Measurements from ENCODE around the gene TIFAB. TPM values are rescaled to one million over a fixed set of nuclear protein-coding genes. Genes with fewer than 3 reads are reported as not detected.

The TIFAB gene
- total RNA-seq, 2 experiments from 2014 or later = 0.11 TPM; not detected in 1

- CTCF ChIA-PET = interaction anchor here (0.6 kb wide), 1 partner anchor 486 kb away, joined by 3 read pairs; no protein-coding TSS in a partner anchor
- Mint-ChIP-seq H3K27me3 (peaks cover 60% of the 10 kb centered on the region), H3K27ac (no peak overlapping the region), H3K36me3 (ENCODE audit: low read depth) (no peaks in the 10 kb centered on the region), H3K4me3 (no peak overlapping the region), H3K4me1 (ENCODE audit: low read depth) (no peaks in the 10 kb centered on the region), H3K9me3 (no peaks in the 10 kb centered on the region)
- Histone ChIP-seq H3K36me3 (ENCODE audit: insufficient read depth, low read length) (no peaks in the 10 kb centered on the region), H3K27me3 (ENCODE audit: control insufficient read depth in 1 of 2, insufficient read depth in 2 of 2, low read length in 2 of 2) (peaks cover 0 to 14% of the 10 kb centered on the region in 2 experiments), H3K9me3 (ENCODE audit: control insufficient read depth in 1 of 2, insufficient read depth in 1 of 2, low read length in 2 of 2) (no peaks in the 10 kb centered on the region), H3K27ac (ENCODE audit: low read depth in 1 of 2, low read length in 2 of 2) (no peak overlapping the region), H3K4me1 (ENCODE audit: insufficient read depth, low read length) (no peaks in the 10 kb centered on the region), H3K4me3 (ENCODE audit: low read length) (no peak overlapping the region)
- intact Hi-C loops (cut with DNase I, micrococcal nuclease) = no loop called here
- DNase-seq (no peak), ATAC-seq (ENCODE audit: poor library complexity) (no peak)
- no peak for TF ChIP-seq CTCF (IDR thresholded peaks at IDR 0.05)
- POLR2A ChIA-PET = no interaction called here
These were observed 20.0 kb upstream of the TIFAB start for GRCh38 chr5:135472141-135472540.

- Mint-ChIP-seq H3K27ac (no peak overlapping the region), H3K27me3 (peaks cover 56% of the 10 kb centered on the region), H3K4me1 (ENCODE audit: low read depth) (no peaks in the 10 kb centered on the region), H3K4me3 (no peak overlapping the region), H3K9me3 (no peaks in the 10 kb centered on the region), H3K36me3 (ENCODE audit: low read depth) (no peaks in the 10 kb centered on the region)
- Histone ChIP-seq H3K36me3 (ENCODE audit: insufficient read depth, low read length) (no peaks in the 10 kb centered on the region), H3K27me3 (ENCODE audit: control insufficient read depth in 1 of 2, insufficient read depth in 2 of 2, low read length in 2 of 2) (peaks cover under 1 to 13% of the 10 kb centered on the region in 2 experiments), H3K4me1 (ENCODE audit: insufficient read depth, low read length) (peaks cover under 1% of the 10 kb centered on the region), H3K4me3 (ENCODE audit: low read length) (no peak overlapping the region), H3K9me3 (ENCODE audit: control insufficient read depth in 1 of 2, insufficient read depth in 1 of 2, low read length in 2 of 2) (no peaks in the 10 kb centered on the region), H3K27ac (ENCODE audit: low read depth in 1 of 2, low read length in 2 of 2) (no peak overlapping the region)
- DNase-seq (no peak), ATAC-seq (ENCODE audit: poor library complexity) (no peak)
- ChIA-PET CTCF (interaction anchor here (0.6 kb wide), 1 partner anchor 485 kb away, joined by 3 read pairs; no protein-coding TSS in a partner anchor), POLR2A (no interaction called here)
- intact Hi-C loops (cut with DNase I, micrococcal nuclease) = no loop called here
- no peak for TF ChIP-seq CTCF (IDR thresholded peaks at IDR 0.05)
These were observed 19.6 kb upstream of the TIFAB start for GRCh38 chr5:135471726-135472125.

- peaks cover 67% of the 10 kb centered on the region for H3K27me3 Mint-ChIP-seq
- no peak overlapping the region for H3K27ac Mint-ChIP-seq
- H3K4me3 Mint-ChIP-seq = no peak overlapping the region
- peaks cover 9% of the 10 kb centered on the region for H3K4me1 ChIP-seq (ENCODE audit: insufficient read depth, low read length)
- no peak for TF ChIP-seq CTCF (IDR thresholded peaks at IDR 0.05)
- ChIA-PET POLR2A (no interaction called here), CTCF (interaction anchor here (1.0 kb wide), 1 partner anchor 10 kb away, joined by 3 read pairs; no protein-coding TSS in a partner anchor)
- H3K36me3 ChIP-seq (ENCODE audit: insufficient read depth, low read length) = no peaks in the 10 kb centered on the region
- DNase-seq (no peak), ATAC-seq (ENCODE audit: poor library complexity) (no peak)
- no peak overlapping the region for H3K4me3 ChIP-seq (ENCODE audit: low read length)
- intact Hi-C loops (cut with DNase I, micrococcal nuclease) = loop anchor here (5.0 to 10.0 kb wide), 4 partner anchors 82 to 745 kb away; no protein-coding TSS in a partner anchor
- no peak overlapping the region for H3K27ac ChIP-seq (ENCODE audit: low read depth in 1 of 2, low read length in 2 of 2)
- no peaks in the 10 kb centered on the region for H3K9me3 Mint-ChIP-seq
- H3K4me1 Mint-ChIP-seq (ENCODE audit: low read depth) = peaks cover 5% of the 10 kb centered on the region
- no peaks in the 10 kb centered on the region for H3K9me3 ChIP-seq (ENCODE audit: control insufficient read depth in 1 of 2, insufficient read depth in 1 of 2, low read length in 2 of 2)
- peaks cover 18 to 23% of the 10 kb centered on the region in 2 experiments for H3K27me3 ChIP-seq (ENCODE audit: control insufficient read depth in 1 of 2, insufficient read depth in 2 of 2, low read length in 2 of 2)
- no peaks in the 10 kb centered on the region for H3K36me3 Mint-ChIP-seq (ENCODE audit: low read depth)
These were observed 17.8 kb upstream of the TIFAB start for GRCh38 chr5:135469911-135470310.
